ENCODE data around the gene TFAP2A.

TFAP2A gene

GRCh38 chr6:10390495-10391298 is 24.2 kb downstream of the TFAP2A start:
- TF ChIP-seq CTCF (IDR thresholded peaks at IDR 0.05; ENCODE audit: low read depth, low read length, missing control alignments): no peak
- no peak overlapping the region for H3K4me3 ChIP-seq (ENCODE audit: low read depth, low read length)
- in situ Hi-C loops (cut with HindIII; ENCODE audit: low sequenced_read_pairs): no loop called here
- DNase-seq (ENCODE audit: low read depth): no peak

GRCh38 chr6:10389739-10390494 is 25.0 kb downstream of the TFAP2A start:
- no peak overlapping the region for H3K4me3 ChIP-seq (ENCODE audit: low read depth, low read length)
- in situ Hi-C loops (cut with HindIII; ENCODE audit: low sequenced_read_pairs): no loop called here
- TF ChIP-seq CTCF (IDR thresholded peaks at IDR 0.05; ENCODE audit: low read depth, low read length, missing control alignments): no peak
- DNase-seq (ENCODE audit: low read depth): no peak

DNA sequence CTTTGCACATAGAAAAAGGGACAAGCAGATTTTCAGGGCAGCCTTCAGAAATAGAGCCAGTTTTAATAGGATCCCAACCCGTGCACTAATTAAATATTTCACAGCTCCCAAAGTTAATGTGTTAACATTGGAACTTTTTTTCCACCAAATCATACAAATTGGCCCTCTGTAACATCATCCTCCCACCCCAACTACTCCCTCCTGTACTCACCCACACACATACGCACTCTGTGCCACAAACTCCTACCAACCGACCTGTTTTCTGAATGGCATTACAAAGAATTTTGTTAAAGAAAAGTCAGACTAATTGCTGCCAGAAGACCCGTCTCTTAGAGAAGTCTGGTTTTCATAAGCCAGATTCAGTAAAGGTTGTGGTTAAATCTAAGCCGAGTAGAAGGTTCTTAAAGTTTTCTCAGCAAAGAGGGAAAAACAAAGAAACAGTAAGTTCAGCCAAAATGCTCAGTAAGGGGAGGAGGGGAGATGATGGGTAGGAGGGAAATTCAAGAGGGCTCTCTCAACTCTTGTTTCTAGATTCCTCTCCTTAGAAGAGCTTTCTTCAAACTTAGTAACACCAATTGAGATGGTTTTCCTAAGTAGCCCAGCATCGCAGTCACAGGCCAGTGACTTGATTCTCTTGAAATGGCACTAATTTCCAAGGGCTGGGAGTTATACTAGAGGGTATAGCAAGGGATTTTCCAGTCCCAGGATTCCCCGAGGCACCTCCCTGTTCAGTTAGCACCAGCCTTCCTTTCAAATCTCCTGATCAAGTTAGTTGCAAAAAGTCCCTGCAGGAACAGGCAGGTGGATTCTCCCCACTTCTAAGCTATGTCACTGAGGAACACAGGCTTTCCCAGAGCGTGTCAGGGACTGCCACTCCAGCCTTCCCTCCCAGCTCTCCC is 27.9 kb downstream of the TFAP2A start:
- no peak for DNase-seq (ENCODE audit: low read depth)
- in situ Hi-C loops (cut with HindIII; ENCODE audit: low sequenced_read_pairs): no loop called here
- no peak for TF ChIP-seq CTCF (IDR thresholded peaks at IDR 0.05; ENCODE audit: low read depth, low read length, missing control alignments)
- H3K4me3 ChIP-seq (ENCODE audit: low read depth, low read length): no peak overlapping the region

- TF ChIP-seq CTCF (IDR thresholded peaks at IDR 0.05; ENCODE audit: low read depth, low read length, missing control alignments): no peak
These were observed 28.7 kb downstream of the TFAP2A start for GRCh38 chr6:10386220-10386619.

GRCh38 chr6:10385524-10386132 is 29.2 kb downstream of the TFAP2A start:
- DNase-seq (ENCODE audit: low read depth): no peak
- in situ Hi-C loops (cut with HindIII; ENCODE audit: low sequenced_read_pairs): no loop called here
- no peak for TF ChIP-seq CTCF (IDR thresholded peaks at IDR 0.05; ENCODE audit: low read depth, low read length, missing control alignments)

More at GRCh38 chr6:10386220-10386619, 28.7 kb downstream of the TFAP2A start:
- no peak overlapping the region for H3K4me3 ChIP-seq (ENCODE audit: low read depth, low read length)
- DNase-seq (ENCODE audit: low read depth): no peak
- in situ Hi-C loops (cut with HindIII; ENCODE audit: low sequenced_read_pairs): no loop called here

More at GRCh38 chr6:10385524-10386132, 29.2 kb downstream of the TFAP2A start:
- no peak overlapping the region for H3K4me3 ChIP-seq (ENCODE audit: low read depth, low read length)

Measured in astrocyte of the cerebellum (primary cell).